A673 (cell line): Measurements from ENCODE around the gene CNTN5.

Source experiments
- CTCF ChIP-seq: fragments of 300-800, 200-600 bp; sonication (generic); conservative IDR thresholded peaks from 2 replicates; pipeline ENCODE4 v1.5.1; 2017; ENCODE audit warnings: low read depth, mild to moderate bottlenecking, antibody characterized with exemption, low read length, moderate library complexity, mixed read lengths
- EZH2 ChIP-seq: fragments of 200-600 bp; sonication (generic); IDR thresholded peaks from 2 replicates; pipeline ENCODE4 v1.6.1; 2017; ENCODE audit warnings: borderline replicate concordance, low read depth, mild to moderate bottlenecking, mixed read lengths, antibody characterized with exemption, low read length; ENCODE audit not compliant: poor library complexity, severe bottlenecking

GRCh38 chr11:99275521-99275920 lies 254.8 kb downstream of the CNTN5 start:
- no peak for TF ChIP-seq CTCF
- TF ChIP-seq EZH2, result no peak
